SK-N-SH (cell line): ENCODE data around the gene DIO3. TPM values are rescaled to one million over a fixed set of nuclear protein-coding genes. Genes with fewer than 3 reads are reported as not detected.

Source experiments
- CTCF ChIA-PET: fragments of 300-600, 350-600 bp; formaldehyde crosslinking; extraction: SDS; loops from one replicate; lab custom pipeline; 2021; lab: Yijun Ruan, JAX
- POLR2A ChIA-PET: fragments of 350-600 bp; sonication (Branson Sonifier 250); formaldehyde crosslinking; extraction: SDS; loops from one replicate; lab custom pipeline; 2020; ENCODE audit warnings: antibody characterized with exemption, inconsistent platforms; lab: Yijun Ruan, JAX
- DNase-seq: peaks from one replicate; pipeline ENCODE4 v3.0.0; 2012
- H2AFZ ChIP-seq: fragments of 200-600 bp; sonication (generic); 2 replicates; pipeline ENCODE4 v1.8.1; 2016; ENCODE audit warnings: antibody characterized with exemption, mild to moderate bottlenecking, low read depth
- H3F3A ChIP-seq: fragments of 200-600 bp; sonication (generic); replicated peaks from 2 replicates; pipeline ENCODE3; 2016; ENCODE audit warnings: antibody characterized with exemption, mild to moderate bottlenecking; ENCODE audit not compliant: insufficient read depth
- H3K27ac ChIP-seq, 2 experiments: fragments of 200-500 bp in 1 of 2; fragments of 200-600 bp in 1 of 2; sonication (Bioruptor generic) in 1 of 2; sonication (generic), shearing (Covaris generic) in 1 of 2; 2 replicates each; pipeline versions ENCODE4 v1.5.1 to v1.6.1; 2014 to 2016; ENCODE audit warnings: low read depth in 2 of 2, inconsistent platforms in 1 of 2, low read length in 1 of 2, mild to moderate bottlenecking in 1 of 2, mixed read lengths in 1 of 2
- H3K27me3 ChIP-seq: fragments of 200-600 bp; sonication (generic), shearing (Covaris generic); 2 replicates; pipeline ENCODE4 v1.6.1; 2016; ENCODE audit warnings: mixed run types; ENCODE audit not compliant: insufficient read depth
- H3K36me3 ChIP-seq, 2 experiments: fragments of 200-500 bp in 1 of 2; fragments of 200-600 bp in 1 of 2; sonication (Bioruptor generic) in 1 of 2; sonication (generic) in 1 of 2; replicated peaks in 1 of 2; 2 replicates each; pipeline versions ENCODE3 to v1.5.1; 2014 to 2016; ENCODE audit warnings: low read length in 1 of 2, mild to moderate bottlenecking in 1 of 2; ENCODE audit not compliant: insufficient read depth in 2 of 2, control insufficient read depth in 1 of 2
- H3K4me1 ChIP-seq, 2 experiments: fragments of 200-500 bp in 1 of 2; fragments of 200-600 bp in 1 of 2; sonication (Bioruptor generic) in 1 of 2; sonication (generic), shearing (Covaris generic) in 1 of 2; 2 replicates each; pipeline versions ENCODE4 v1.5.1 to v1.6.1; 2014 to 2016; ENCODE audit warnings: low read depth in 1 of 2, low read length in 1 of 2, mixed run types in 1 of 2; ENCODE audit not compliant: insufficient read depth in 2 of 2, control insufficient read depth in 1 of 2
- H3K4me2 ChIP-seq: fragments of 200-600 bp; sonication (generic), shearing (Covaris generic); 2 replicates; pipeline ENCODE4 v1.6.1; 2017; ENCODE audit warnings: mixed run types
- H3K4me3 ChIP-seq, 2 experiments: fragments of 200-500 bp in 1 of 2; fragments of 200-600 bp in 1 of 2; sonication (Bioruptor generic) in 1 of 2; sonication (generic), shearing (Covaris generic) in 1 of 2; 2 replicates each; pipeline versions ENCODE4 v1.5.1 to v1.8.1; 2014 to 2016; ENCODE audit warnings: low read depth in 2 of 2, inconsistent platforms in 1 of 2, low read length in 1 of 2, mild to moderate bottlenecking in 1 of 2, mixed read lengths in 1 of 2, moderate library complexity in 1 of 2
- H3K79me2 ChIP-seq: fragments of 200-600 bp; sonication (generic); 2 replicates; pipeline ENCODE4 v1.8.1; 2017; ENCODE audit warnings: mild to moderate bottlenecking; ENCODE audit not compliant: insufficient read depth
- H3K9ac ChIP-seq: fragments of 200-600 bp; sonication (generic); 2 replicates; pipeline ENCODE4 v1.6.1; 2017; ENCODE audit warnings: mixed run types
- H3K9me2 ChIP-seq: fragments of 200-600 bp; sonication (generic); 2 replicates; pipeline ENCODE4 v1.6.1; 2017; ENCODE audit warnings: mixed run types
- H3K9me3 ChIP-seq: fragments of 200-600 bp; sonication (generic); 2 replicates; pipeline ENCODE4 v1.6.1; 2017; ENCODE audit warnings: mixed run types, mild to moderate bottlenecking, moderate library complexity
- H4K20me1 ChIP-seq: fragments of 200-600 bp; sonication (generic); 2 replicates; pipeline ENCODE4 v1.6.1; 2017; ENCODE audit warnings: mild to moderate bottlenecking, mixed run types; ENCODE audit not compliant: insufficient read depth
- CTCF ChIP-seq: fragments of 200-600 bp; sonication (generic); IDR thresholded peaks from 2 replicates; pipeline ENCODE4 v1.6.1; 2017; ENCODE audit warnings: antibody characterized with exemption, mild to moderate bottlenecking, moderate library complexity
- ELF1 ChIP-seq: IDR thresholded peaks from 2 replicates; pipeline ENCODE4 v1.4.0; 2012
- EZH2phosphoT487 ChIP-seq: fragments of 200-600 bp; sonication (generic); IDR thresholded peaks from 2 replicates; pipeline ENCODE4 v1.6.1; 2017; ENCODE audit warnings: low read depth, mixed run types, mild to moderate bottlenecking, antibody characterized with exemption, moderate library complexity, borderline replicate concordance
- FOSL2 ChIP-seq: IDR thresholded peaks from 2 replicates; pipeline ENCODE4 v1.4.0; 2012; ENCODE audit warnings: low read depth, mild to moderate bottlenecking, moderate library complexity, borderline replicate concordance
- FOXJ3 ChIP-seq: sonication (generic); formaldehyde crosslinking; IDR thresholded peaks from 2 replicates; pipeline ENCODE4 v1.5.1; 2020; ENCODE audit warnings: mild to moderate bottlenecking, missing genetic modification reagents
- FOXM1 ChIP-seq: IDR thresholded peaks from 2 replicates; pipeline ENCODE4 v1.4.0; 2012; ENCODE audit warnings: low read depth, mild to moderate bottlenecking
- GABPA ChIP-seq: IDR thresholded peaks from 2 replicates; pipeline ENCODE4 v1.4.0; 2012; ENCODE audit warnings: low read depth, mild to moderate bottlenecking
- GATA2 ChIP-seq: sonication (generic); formaldehyde crosslinking; IDR thresholded peaks from 2 replicates; pipeline ENCODE4 v1.5.0; 2020; ENCODE audit warnings: mild to moderate bottlenecking, missing genetic modification reagents
- IRF3 ChIP-seq: fragments of 150-350 bp; IDR thresholded peaks from 2 replicates; pipeline ENCODE4 v1.6.1; 2016; ENCODE audit warnings: mild to moderate bottlenecking, low read depth, low read length
- JUND ChIP-seq: IDR thresholded peaks from 2 replicates; pipeline ENCODE4 v1.4.0; 2012
- MEF2A ChIP-seq: IDR thresholded peaks from 2 replicates; pipeline ENCODE4 v1.4.0; 2012; ENCODE audit warnings: low read depth, borderline replicate concordance
- NRF1 ChIP-seq: IDR thresholded peaks from 2 replicates; pipeline ENCODE4 v1.6.1; 2012; ENCODE audit warnings: low read depth, mild to moderate bottlenecking, low read length
- PBX3 ChIP-seq: IDR thresholded peaks from 2 replicates; pipeline ENCODE4; 2012
- RCOR1 ChIP-seq: fragments of 150-350 bp; IDR thresholded peaks from 2 replicates; pipeline ENCODE4 v1.6.1; 2017; ENCODE audit warnings: antibody characterized with exemption, low read length
- RFX5 ChIP-seq: IDR thresholded peaks from 2 replicates; pipeline ENCODE4 v1.6.1; 2012; ENCODE audit warnings: mild to moderate bottlenecking, improper control_type of control experiment, low read length
- SIN3A ChIP-seq: IDR thresholded peaks from 2 replicates; pipeline ENCODE4 v1.6.1; 2012; ENCODE audit warnings: low read depth, mild to moderate bottlenecking, low read length, moderate library complexity, borderline replicate concordance
- SMC3 ChIP-seq: IDR thresholded peaks from 2 replicates; pipeline ENCODE4 v1.6.1; 2012; ENCODE audit warnings: low read depth, low read length, improper control_type of control experiment
- TAF1 ChIP-seq: IDR thresholded peaks from 2 replicates; pipeline ENCODE4 v1.6.1; 2012; ENCODE audit warnings: low read depth, mild to moderate bottlenecking, low read length, moderate library complexity, borderline replicate concordance
- WGBS: methylation state at CpG from one replicate; pipeline ENCODE4 v1.1.6; 2017; ENCODE audit warnings: low lambda C conversion rate; 5-methylcytosine and 5-hydroxymethylcytosine counted together
- polyA plus RNA-seq, 3 experiments: library from polyadenylated mRNA; depleted of rRNA; stranded (reverse); fragments of >200 nt; gene quantifications; 2 replicates each; pipeline ENCODE4 v1.2.3, GENCODE V29; 2012
- TF ChIP-seq, protein P1 (sequence below): IDR thresholded peaks from 2 replicates; pipeline ENCODE4 v1.4.0; 2012; ENCODE audit warnings: low read depth, borderline replicate concordance
- TF ChIP-seq, protein P2 (sequence below): IDR thresholded peaks from 2 replicates; pipeline ENCODE4 v1.4.0; 2012; ENCODE audit warnings: low read depth, borderline replicate concordance

Gene DIO3
- polyA plus RNA-seq, 1 of the 3 experiments (the other 2 are of a cell fraction), result not detected

GRCh38 chr14:101537286-101537685 is 24.0 kb upstream of the DIO3 start:
- no peak overlapping the region for H2AFZ ChIP-seq
- H3K9me2 ChIP-seq, result no peaks in the 10 kb centered on the region
- no peaks in the 10 kb centered on the region for H3K27me3 ChIP-seq
- H4K20me1 ChIP-seq, result no peaks in the 10 kb centered on the region
- 17% methylated on average over 4 of the region's 7 CpGs for WGBS
- H3K27ac ChIP-seq, result no peak overlapping the region
- H3K79me2 ChIP-seq, result no peaks in the 10 kb centered on the region
- no peak for DNase-seq
- H3K9me3 ChIP-seq, result no peaks in the 10 kb centered on the region
- no peak overlapping the region for H3K4me3 ChIP-seq
- ChIA-PET CTCF (interaction anchor here (0.6 kb wide), 1 partner anchor 27 kb away, joined by 3 read pairs; no protein-coding TSS in a partner anchor), POLR2A (no interaction called here)
- peaks cover 0 to 2% of the 10 kb centered on the region in 2 experiments; a peak in 1 of 4 replicates for H3K4me1 ChIP-seq
- H3K4me2 ChIP-seq, result no peak overlapping the region
- H3F3A ChIP-seq, result no peaks in the 10 kb centered on the region
- no peak for TF ChIP-seq JUND
- no peak for TF ChIP-seq NRF1
- TF ChIP-seq RCOR1, result no peak
- no peak for TF ChIP-seq RFX5
- no peak for TF ChIP-seq EZH2phosphoT487
- no peak for TF ChIP-seq GATA2 (CRISPR knock-in tag)
- TF ChIP-seq GABPA, result no peak
- no peak for TF ChIP-seq SMC3
- TF ChIP-seq CTCF, result no peak
- no peak for TF ChIP-seq ELF1
- no peak for TF ChIP-seq FOSL2
- TF ChIP-seq, protein P1, sequence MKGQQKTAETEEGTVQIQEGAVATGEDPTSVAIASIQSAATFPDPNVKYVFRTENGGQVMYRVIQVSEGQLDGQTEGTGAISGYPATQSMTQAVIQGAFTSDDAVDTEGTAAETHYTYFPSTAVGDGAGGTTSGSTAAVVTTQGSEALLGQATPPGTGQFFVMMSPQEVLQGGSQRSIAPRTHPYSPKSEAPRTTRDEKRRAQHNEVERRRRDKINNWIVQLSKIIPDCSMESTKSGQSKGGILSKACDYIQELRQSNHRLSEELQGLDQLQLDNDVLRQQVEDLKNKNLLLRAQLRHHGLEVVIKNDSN, result no peak
- TF ChIP-seq TAF1, result no peak
- TF ChIP-seq FOXJ3 (CRISPR knock-in tag), result no peak
- no peak for TF ChIP-seq PBX3
- no peak for TF ChIP-seq FOXM1
- TF ChIP-seq SIN3A, result no peak
- TF ChIP-seq MEF2A, result no peak
- no peak for TF ChIP-seq IRF3
- TF ChIP-seq, protein P2, sequence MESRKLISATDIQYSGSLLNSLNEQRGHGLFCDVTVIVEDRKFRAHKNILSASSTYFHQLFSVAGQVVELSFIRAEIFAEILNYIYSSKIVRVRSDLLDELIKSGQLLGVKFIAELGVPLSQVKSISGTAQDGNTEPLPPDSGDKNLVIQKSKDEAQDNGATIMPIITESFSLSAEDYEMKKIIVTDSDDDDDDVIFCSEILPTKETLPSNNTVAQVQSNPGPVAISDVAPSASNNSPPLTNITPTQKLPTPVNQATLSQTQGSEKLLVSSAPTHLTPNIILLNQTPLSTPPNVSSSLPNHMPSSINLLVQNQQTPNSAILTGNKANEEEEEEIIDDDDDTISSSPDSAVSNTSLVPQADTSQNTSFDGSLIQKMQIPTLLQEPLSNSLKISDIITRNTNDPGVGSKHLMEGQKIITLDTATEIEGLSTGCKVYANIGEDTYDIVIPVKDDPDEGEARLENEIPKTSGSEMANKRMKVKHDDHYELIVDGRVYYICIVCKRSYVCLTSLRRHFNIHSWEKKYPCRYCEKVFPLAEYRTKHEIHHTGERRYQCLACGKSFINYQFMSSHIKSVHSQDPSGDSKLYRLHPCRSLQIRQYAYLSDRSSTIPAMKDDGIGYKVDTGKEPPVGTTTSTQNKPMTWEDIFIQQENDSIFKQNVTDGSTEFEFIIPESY, result no peak
- H3K9ac ChIP-seq, result no peak overlapping the region
- H3K36me3 ChIP-seq, result no peaks in the 10 kb centered on the region
